Measurements from ENCODE around the gene IFT172. TPM values are rescaled to one million over a fixed set of nuclear protein-coding genes. Genes with fewer than 3 reads are reported as not detected.

The IFT172 gene
- total RNA-seq, 1 experiment from 2014 or later = 25.3 TPM

DNA sequence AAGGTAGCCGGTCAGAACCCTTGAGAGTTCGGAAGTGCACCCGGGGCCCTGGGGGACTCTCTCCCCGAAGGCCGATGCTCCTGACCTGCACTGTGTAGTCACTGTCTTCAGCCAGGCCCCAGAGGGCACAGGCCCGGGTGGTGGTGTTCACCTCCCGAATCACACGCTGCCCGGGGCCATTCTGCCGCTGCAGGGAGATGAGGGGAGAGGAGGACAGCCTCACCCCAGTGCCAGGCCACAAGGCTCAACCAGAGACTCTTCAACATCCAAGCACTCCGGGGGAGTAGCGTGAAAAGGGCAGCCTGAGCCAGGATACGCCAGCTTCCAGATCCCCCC lies 4.4 kb upstream of the IFT172 start:
- no peaks in the 10 kb centered on the region for H3K36me3 Mint-ChIP-seq
- no peaks in the 10 kb centered on the region for H3K9me3 Mint-ChIP-seq
- H3K27ac Mint-ChIP-seq = no peak overlapping the region
- ChIA-PET CTCF (interaction anchor here (0.5 to 2.2 kb wide), 3 partner anchors 93 to 1073 kb away, joined by 3 to 6 read pairs (median 5); no protein-coding TSS in a partner anchor), POLR2A (interaction anchor here (0.6 kb wide), 1 partner anchor 63 kb away, joined by 4 read pairs; no protein-coding TSS in a partner anchor)
- peaks cover 58% of the 10 kb centered on the region for H3K27me3 Mint-ChIP-seq (ENCODE audit: low read depth)
- H3K4me1 Mint-ChIP-seq = peaks cover 27% of the 10 kb centered on the region
- H3K4me3 Mint-ChIP-seq = peak overlapping the region; percentile 76
- TF ChIP-seq MAX (CRISPR knock-in tag; IDR thresholded peaks at IDR 0.05) = no peak
- ATAC-seq (no peak), DNase-seq (ENCODE audit: low spot score) (no peak)

DNA sequence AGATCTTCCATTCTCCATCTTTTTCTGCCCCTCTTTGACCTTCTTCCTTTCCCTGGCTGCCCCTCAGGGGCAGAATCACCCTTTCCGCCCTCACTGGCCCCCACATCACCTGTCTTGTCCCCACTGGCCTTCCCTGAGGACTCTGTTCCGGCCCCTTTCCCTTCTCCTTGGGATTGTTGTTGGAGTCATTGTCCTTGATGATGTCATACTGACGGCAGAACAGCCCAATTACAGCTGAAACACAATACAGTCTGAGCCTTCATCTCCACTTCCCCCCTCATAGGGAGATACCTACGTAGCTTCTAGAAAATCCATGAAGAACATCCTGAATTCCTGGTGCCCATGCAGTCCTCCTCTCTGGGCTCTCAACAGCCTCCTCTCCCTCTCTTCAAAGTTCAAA lies 3.0 kb upstream of the IFT172 start:
- ChIA-PET POLR2A (no interaction called here), CTCF (no interaction called here)
- Mint-ChIP-seq H3K27me3 (ENCODE audit: low read depth) (peaks cover 48% of the 10 kb centered on the region), H3K27ac (no peak overlapping the region), H3K4me1 (peaks cover 30% of the 10 kb centered on the region), H3K36me3 (no peaks in the 10 kb centered on the region), H3K4me3 (no peak overlapping the region), H3K9me3 (no peaks in the 10 kb centered on the region)
- ATAC-seq (no peak), DNase-seq (ENCODE audit: low spot score) (no peak)
- TF ChIP-seq CBFB (CRISPR knock-in tag; IDR thresholded peaks at IDR 0.05; ENCODE audit: low read depth) (no peak), NR2C2 (CRISPR knock-in tag; IDR thresholded peaks at IDR 0.05) (no peak), NFE2L1 (CRISPR knock-in tag; IDR thresholded peaks at IDR 0.05) (no peak), IRF1 (CRISPR knock-in tag; IDR thresholded peaks at IDR 0.05) (no peak), HMGA2 (CRISPR knock-in tag; IDR thresholded peaks at IDR 0.05) (no peak)

DNA sequence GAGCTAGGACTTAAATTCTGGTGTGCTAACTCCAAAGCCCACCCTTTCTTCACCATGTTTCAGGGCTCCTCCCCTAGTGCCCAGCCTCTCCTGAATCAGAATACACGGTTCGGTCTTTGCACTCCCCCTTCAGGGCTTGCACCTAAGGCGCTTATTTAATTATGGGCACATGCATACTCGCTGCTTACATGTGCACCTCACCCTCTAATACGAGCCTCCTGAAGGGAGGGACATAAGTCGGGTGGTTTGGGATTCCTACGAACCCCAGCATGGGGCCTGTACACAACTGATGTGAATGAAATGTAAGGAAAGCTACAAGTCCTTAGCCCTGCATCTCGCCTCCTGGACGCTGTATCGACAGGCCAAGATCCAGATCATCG lies 435 bp downstream of the IFT172 start:
- H3K4me1 Mint-ChIP-seq = peaks cover 19% of the 10 kb centered on the region
- peak overlapping the region; percentile 94 for H3K27ac Mint-ChIP-seq
- H3K9me3 Mint-ChIP-seq = no peaks in the 10 kb centered on the region
- ATAC-seq (peak; percentile 3), DNase-seq (ENCODE audit: low spot score) (no peak)
- H3K27me3 Mint-ChIP-seq (ENCODE audit: low read depth) = peaks cover 18% of the 10 kb centered on the region
- CTCF ChIA-PET = no interaction called here
- no peak for TF ChIP-seq MYBL2 (CRISPR knock-in tag; IDR thresholded peaks at IDR 0.05)
- TF ChIP-seq NFYB (CRISPR knock-in tag; conservative IDR thresholded peaks at IDR 0.05; ENCODE audit: low read depth) = no peak
- TF ChIP-seq ZNF232 (CRISPR knock-in tag; IDR thresholded peaks at IDR 0.05) = no peak
- TF ChIP-seq ATF1 (CRISPR knock-in tag; IDR thresholded peaks at IDR 0.05) = no peak
- no peak for TF ChIP-seq TCF7 (CRISPR knock-in tag; IDR thresholded peaks at IDR 0.05; ENCODE audit: low read depth)
- no peak for TF ChIP-seq CBFB (CRISPR knock-in tag; IDR thresholded peaks at IDR 0.05; ENCODE audit: low read depth)
- TF ChIP-seq, protein P1, sequence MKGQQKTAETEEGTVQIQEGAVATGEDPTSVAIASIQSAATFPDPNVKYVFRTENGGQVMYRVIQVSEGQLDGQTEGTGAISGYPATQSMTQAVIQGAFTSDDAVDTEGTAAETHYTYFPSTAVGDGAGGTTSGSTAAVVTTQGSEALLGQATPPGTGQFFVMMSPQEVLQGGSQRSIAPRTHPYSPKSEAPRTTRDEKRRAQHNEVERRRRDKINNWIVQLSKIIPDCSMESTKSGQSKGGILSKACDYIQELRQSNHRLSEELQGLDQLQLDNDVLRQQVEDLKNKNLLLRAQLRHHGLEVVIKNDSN (CRISPR knock-in tag; IDR thresholded peaks at IDR 0.05) = no peak
- TF ChIP-seq FOXP4 (CRISPR knock-in tag; IDR thresholded peaks at IDR 0.05) = no peak
- TF ChIP-seq, protein P2, sequence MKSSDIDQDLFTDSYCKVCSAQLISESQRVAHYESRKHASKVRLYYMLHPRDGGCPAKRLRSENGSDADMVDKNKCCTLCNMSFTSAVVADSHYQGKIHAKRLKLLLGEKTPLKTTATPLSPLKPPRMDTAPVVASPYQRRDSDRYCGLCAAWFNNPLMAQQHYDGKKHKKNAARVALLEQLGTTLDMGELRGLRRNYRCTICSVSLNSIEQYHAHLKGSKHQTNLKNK (CRISPR knock-in tag; IDR thresholded peaks at IDR 0.05) = no peak
- H3K36me3 Mint-ChIP-seq = no peaks in the 10 kb centered on the region
- H3K4me3 Mint-ChIP-seq = peak overlapping the region; percentile 93
- POLR2A ChIA-PET = no interaction called here

DNA sequence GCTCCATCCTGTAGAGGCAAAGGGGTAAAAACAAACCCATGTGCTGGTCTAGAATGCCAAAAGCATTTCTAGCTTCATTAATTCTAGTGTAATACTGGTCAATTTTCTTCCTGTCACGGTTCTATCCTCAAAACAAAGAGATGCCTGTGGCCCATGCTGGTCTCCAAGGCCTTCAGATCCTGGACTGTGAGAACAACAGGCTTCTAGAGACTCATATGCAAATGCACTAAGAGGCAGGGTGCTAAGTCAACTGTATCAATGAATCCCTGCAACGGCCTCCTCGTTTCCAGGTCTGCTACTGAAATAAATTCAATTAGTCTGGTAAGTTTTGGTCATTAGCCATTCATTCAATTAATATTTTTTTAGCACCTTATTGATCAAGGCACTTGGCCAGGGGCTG lies 4.0 kb downstream of the IFT172 start:
- Mint-ChIP-seq H3K4me1 (peaks cover 16% of the 10 kb centered on the region), H3K27ac (no peak overlapping the region), H3K9me3 (no peaks in the 10 kb centered on the region), H3K27me3 (ENCODE audit: low read depth) (no peaks in the 10 kb centered on the region), H3K36me3 (no peaks in the 10 kb centered on the region), H3K4me3 (no peak overlapping the region)
- ChIA-PET CTCF (no interaction called here), POLR2A (no interaction called here)
- TF ChIP-seq, protein P3, sequence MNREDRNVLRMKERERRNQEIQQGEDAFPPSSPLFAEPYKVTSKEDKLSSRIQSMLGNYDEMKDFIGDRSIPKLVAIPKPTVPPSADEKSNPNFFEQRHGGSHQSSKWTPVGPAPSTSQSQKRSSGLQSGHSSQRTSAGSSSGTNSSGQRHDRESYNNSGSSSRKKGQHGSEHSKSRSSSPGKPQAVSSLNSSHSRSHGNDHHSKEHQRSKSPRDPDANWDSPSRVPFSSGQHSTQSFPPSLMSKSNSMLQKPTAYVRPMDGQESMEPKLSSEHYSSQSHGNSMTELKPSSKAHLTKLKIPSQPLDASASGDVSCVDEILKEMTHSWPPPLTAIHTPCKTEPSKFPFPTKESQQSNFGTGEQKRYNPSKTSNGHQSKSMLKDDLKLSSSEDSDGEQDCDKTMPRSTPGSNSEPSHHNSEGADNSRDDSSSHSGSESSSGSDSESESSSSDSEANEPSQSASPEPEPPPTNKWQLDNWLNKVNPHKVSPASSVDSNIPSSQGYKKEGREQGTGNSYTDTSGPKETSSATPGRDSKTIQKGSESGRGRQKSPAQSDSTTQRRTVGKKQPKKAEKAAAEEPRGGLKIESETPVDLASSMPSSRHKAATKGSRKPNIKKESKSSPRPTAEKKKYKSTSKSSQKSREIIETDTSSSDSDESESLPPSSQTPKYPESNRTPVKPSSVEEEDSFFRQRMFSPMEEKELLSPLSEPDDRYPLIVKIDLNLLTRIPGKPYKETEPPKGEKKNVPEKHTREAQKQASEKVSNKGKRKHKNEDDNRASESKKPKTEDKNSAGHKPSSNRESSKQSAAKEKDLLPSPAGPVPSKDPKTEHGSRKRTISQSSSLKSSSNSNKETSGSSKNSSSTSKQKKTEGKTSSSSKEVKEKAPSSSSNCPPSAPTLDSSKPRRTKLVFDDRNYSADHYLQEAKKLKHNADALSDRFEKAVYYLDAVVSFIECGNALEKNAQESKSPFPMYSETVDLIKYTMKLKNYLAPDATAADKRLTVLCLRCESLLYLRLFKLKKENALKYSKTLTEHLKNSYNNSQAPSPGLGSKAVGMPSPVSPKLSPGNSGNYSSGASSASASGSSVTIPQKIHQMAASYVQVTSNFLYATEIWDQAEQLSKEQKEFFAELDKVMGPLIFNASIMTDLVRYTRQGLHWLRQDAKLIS (CRISPR knock-in tag; IDR thresholded peaks at IDR 0.05; ENCODE audit: borderline replicate concordance) = no peak
- TF ChIP-seq SMAD3 (CRISPR knock-in tag; IDR thresholded peaks at IDR 0.05; ENCODE audit: borderline replicate concordance) (no peak), ESRRA (CRISPR knock-in tag; IDR thresholded peaks at IDR 0.05; ENCODE audit: borderline replicate concordance) (no peak)
- no peak for DNase-seq (ENCODE audit: low spot score)
- ATAC-seq = no peak

Data from WTC11 (cell line).